GM12872 (cell line): ENCODE data around the gene TEX264.

Source experiments
- CTCF ChIP-seq: IDR thresholded peaks from 3 replicates; pipeline ENCODE4 v1.5.1; 2011; ENCODE audit warnings: low read depth, mild to moderate bottlenecking, low read length, moderate library complexity; ENCODE audit not compliant: insufficient read depth

Gene TEX264

GRCh38 chr3:51719410-51720025 is 48.5 kb downstream of the TEX264 start:
- TF ChIP-seq CTCF, result peak; percentile 40

DNA sequence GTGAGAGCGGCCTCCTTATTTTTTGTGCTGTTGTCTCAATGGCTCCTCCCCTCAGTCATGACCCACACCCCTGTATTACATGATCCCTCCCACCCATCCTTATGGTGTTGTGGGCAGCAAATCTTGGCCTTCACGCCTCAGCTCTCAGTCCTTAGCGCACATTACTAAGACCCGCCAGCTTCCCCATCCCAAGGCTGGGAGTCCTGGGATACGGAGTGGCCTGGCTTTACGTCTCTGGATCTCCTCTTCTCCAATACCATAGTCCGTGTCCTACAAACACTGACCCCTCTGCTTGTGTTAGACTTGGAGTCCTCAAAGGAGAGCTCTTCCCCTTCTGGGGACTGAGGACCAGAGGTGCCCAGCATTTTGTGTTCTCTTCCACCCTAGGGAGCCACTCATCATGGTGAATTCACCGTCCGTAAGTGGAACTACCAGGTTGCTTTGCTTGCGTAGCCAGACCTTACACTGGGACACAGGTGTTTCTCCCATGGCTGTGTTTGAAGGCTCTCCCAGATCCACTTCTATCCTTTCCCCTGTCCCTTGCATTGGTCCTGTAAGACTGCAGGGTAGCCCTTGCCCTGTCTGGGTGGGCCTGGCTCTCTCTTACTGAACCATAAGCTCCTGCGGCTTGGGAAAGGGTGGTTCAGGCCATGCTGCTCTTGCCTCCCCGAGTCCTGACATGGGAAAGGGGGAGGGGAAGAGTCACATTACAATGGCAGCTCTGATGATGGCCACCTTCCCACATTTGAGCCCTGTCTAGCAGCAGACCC is 49.4 kb downstream of the TEX264 start:
- no peak for TF ChIP-seq CTCF

DNA sequence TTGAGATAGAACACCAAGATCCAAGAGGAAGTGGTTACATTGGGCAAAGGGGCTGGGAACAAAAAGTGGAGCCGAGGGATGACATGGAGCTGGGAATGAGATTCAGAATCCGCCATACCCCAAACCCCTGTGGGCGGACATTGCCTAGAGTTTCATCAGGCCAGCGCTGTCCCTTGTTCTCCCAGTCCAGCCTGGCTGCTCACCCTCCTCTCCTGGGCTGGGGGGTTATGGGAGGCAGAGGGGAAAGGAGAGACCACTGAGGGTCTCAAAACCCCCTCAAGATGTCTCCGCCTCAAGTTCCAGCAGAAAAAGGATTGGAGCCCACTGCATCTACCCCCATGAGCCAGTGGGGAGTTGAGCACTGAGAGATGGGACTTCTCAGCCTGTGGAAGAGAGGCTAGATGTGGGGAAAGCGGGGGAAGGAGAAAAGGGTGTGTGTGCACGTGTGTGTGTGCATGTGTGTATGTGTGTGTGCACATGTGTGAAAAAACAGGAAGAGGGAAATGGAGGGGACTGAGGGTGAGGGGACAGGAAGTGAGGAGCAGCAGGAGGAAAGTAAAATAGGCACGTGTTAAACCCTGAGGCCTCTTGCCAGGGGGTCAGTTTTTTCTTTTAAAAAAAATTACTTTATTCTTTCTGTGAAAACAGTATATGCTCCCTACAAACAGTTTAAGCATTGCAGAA is 50.2 kb downstream of the TEX264 start:
- TF ChIP-seq CTCF, result no peak

DNA sequence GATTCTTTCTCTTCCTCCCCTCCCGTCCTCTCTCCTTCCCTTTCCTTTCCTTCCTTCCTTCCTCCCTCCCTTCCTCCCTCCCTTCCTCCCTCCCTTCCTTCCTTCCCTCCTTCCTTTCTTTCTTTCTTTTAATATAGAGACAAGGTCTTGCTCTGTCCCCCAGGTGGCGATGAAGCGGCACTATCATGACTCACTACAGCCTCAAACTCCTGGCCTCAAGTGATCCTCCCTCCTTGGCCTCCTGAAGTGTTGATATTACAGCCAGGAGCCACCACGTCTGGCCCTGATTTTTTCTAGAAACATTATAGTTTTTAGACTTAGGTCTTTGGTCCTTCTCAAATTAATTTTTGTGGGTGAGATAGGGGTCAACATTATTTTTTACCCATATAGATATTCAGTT is 51.3 kb downstream of the TEX264 start:
- TF ChIP-seq CTCF, result 0 out of 3 replicates have a peak, but pooled peaks have one; percentile 21

- TF ChIP-seq CTCF, result no peak
Measured at GRCh38 chr3:51727500-51727899, 56.4 kb downstream of the TEX264 start.

DNA sequence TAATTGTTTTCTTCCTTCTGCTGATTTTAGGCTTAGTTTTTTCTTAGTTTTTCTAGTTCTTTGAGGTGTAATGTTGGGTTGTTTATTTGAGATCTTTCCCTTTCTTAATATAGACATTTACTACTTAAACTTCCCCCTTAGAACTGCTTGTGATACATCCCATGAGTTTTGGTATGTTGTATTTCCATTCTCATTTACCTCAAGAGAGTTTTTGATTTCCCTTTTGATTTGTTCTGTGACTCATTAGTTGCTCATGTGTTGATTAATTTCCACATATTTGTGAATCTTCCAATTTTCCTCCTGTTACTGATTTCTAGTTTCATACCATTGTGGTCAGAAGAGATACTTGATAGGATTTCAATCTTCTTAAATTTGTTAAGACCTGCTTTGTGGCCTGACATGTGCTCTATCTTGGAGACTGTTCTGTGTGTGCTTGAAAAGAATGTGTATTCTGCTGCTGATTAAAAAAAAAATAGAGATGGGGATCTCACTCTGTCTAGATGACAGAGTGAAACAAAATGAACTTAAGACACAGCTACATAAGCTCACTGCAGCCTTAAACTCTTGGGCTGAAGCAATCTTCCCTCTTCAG is 58.1 kb downstream of the TEX264 start:
- TF ChIP-seq CTCF, result no peak
